A673 (cell line): ENCODE measurements around the gene GSTM3. TPM values are rescaled to one million over a fixed set of nuclear protein-coding genes. Genes with fewer than 3 reads are reported as not detected.
"Not testable (repeated sequence)": the region's sequence is repeated elsewhere in the genome, so short reads cannot be mapped to it uniquely, and the experiment has no call there.

ENCODE experiments used
- BruUV-seq: library from RNA; stranded (reverse); fragments of 400-500 nt; replicated peaks from 2 replicates; lab custom pipeline; 2021; lab: Mats Ljungman, UMichigan
- CTCF ChIA-PET: fragments of 300-600 bp; sonication (Branson Sonifier 250); formaldehyde crosslinking; loops from one replicate; lab custom pipeline; 2022; ENCODE audit warnings: antibody characterized with exemption; lab: Charles Lee
- POLR2A ChIA-PET: fragments of 300-600 bp; sonication (Branson Sonifier 250); formaldehyde crosslinking; loops from one replicate; lab custom pipeline; 2022; ENCODE audit warnings: antibody characterized with exemption; ENCODE audit not compliant: low non-redundant PET; lab: Charles Lee
- DNase-seq: peaks from one replicate; pipeline ENCODE4 v3.0.0-alpha.2; 2015; ENCODE audit warnings: low spot score
- H3K27ac ChIP-seq: fragments of 200-600 bp; sonication (generic); 2 replicates; pipeline ENCODE4 v1.5.1; 2016; ENCODE audit warnings: mixed run types, low read depth, mild to moderate bottlenecking, mixed read lengths, antibody characterized with exemption, low read length; ENCODE audit not compliant: poor library complexity, severe bottlenecking
- H3K27me3 ChIP-seq: fragments of 200-600 bp; sonication (generic); replicated peaks from 2 replicates; pipeline ENCODE4 v1.6.1; 2017; ENCODE audit warnings: mixed run types, low read depth, mild to moderate bottlenecking, mixed read lengths, antibody characterized with exemption, low read length; ENCODE audit not compliant: insufficient read depth, poor library complexity
- H3K36me3 ChIP-seq: fragments of 200-600 bp; sonication (generic); 2 replicates; pipeline ENCODE4 v1.6.1; 2016; ENCODE audit warnings: mixed run types, mild to moderate bottlenecking, mixed read lengths, antibody characterized with exemption, low read length; ENCODE audit not compliant: insufficient read depth, poor library complexity, severe bottlenecking
- H3K4me1 ChIP-seq: fragments of 200-600 bp; sonication (generic); 2 replicates; pipeline ENCODE4 v1.6.1; 2017; ENCODE audit warnings: mixed run types, mild to moderate bottlenecking, mixed read lengths, antibody characterized with exemption, low read length; ENCODE audit not compliant: insufficient read depth, poor library complexity, severe bottlenecking
- H3K4me3 ChIP-seq: fragments of 200-600 bp; sonication (generic); 2 replicates; pipeline ENCODE4 v1.5.1; 2016; ENCODE audit warnings: low read depth, mixed run types, mild to moderate bottlenecking, mixed read lengths, low read length; ENCODE audit not compliant: poor library complexity, severe bottlenecking
- H3K9me3 ChIP-seq: fragments of 200-600 bp; sonication (generic); 2 replicates; pipeline ENCODE4 v1.6.1; 2016; ENCODE audit warnings: mixed run types, low read depth, mild to moderate bottlenecking, mixed read lengths, antibody characterized with exemption, low read length; ENCODE audit not compliant: poor library complexity, severe bottlenecking
- CTCF ChIP-seq: fragments of 300-800, 200-600 bp; sonication (generic); conservative IDR thresholded peaks from 2 replicates; pipeline ENCODE4 v1.5.1; 2017; ENCODE audit warnings: low read depth, mild to moderate bottlenecking, antibody characterized with exemption, low read length, moderate library complexity, mixed read lengths
- EZH2 ChIP-seq: fragments of 200-600 bp; sonication (generic); IDR thresholded peaks from 2 replicates; pipeline ENCODE4 v1.6.1; 2017; ENCODE audit warnings: borderline replicate concordance, low read depth, mild to moderate bottlenecking, mixed read lengths, antibody characterized with exemption, low read length; ENCODE audit not compliant: poor library complexity, severe bottlenecking
- intact Hi-C: fragments of 100-400 bp; cut with micrococcal nuclease; formaldehyde crosslinking; loops from one replicate; pipeline ENCODE4 v1.10.0; 2022; ENCODE audit not compliant: unreplicated experiment
- total RNA-seq: library from RNA; stranded (reverse); gene quantifications from 2 replicates; pipeline ENCODE4 v1.2.3, GENCODE V29; 2021

GSTM3 gene
- total RNA-seq, 1 experiment from 2014 or later: 72.2 TPM

- H3K27me3 ChIP-seq: no peaks in the 10 kb centered on the region
- no peak for DNase-seq
- no peak for TF ChIP-seq EZH2
- TF ChIP-seq CTCF: no peak
- no peak overlapping the region for H3K27ac ChIP-seq
- H3K9me3 ChIP-seq: no peaks in the 10 kb centered on the region
- ChIA-PET CTCF (no interaction called here), POLR2A (no interaction called here)
- H3K36me3 ChIP-seq: no peaks in the 10 kb centered on the region
- no peak overlapping the region for H3K4me3 ChIP-seq
- H3K4me1 ChIP-seq: peaks cover 6% of the 10 kb centered on the region
- intact Hi-C loops: no loop called here
- BruUV-seq: no TSS peak
Observed at GRCh38 chr1:109705411-109705810, 35.4 kb downstream of the GSTM3 start.

GRCh38 chr1:109704173-109704572 lies 36.7 kb downstream of the GSTM3 start:
- Histone ChIP-seq H3K4me3 (no peak overlapping the region), H3K4me1 (peaks cover 6% of the 10 kb centered on the region), H3K27ac (no peak overlapping the region), H3K27me3 (no peaks in the 10 kb centered on the region), H3K9me3 (no peaks in the 10 kb centered on the region), H3K36me3 (no peaks in the 10 kb centered on the region)
- BruUV-seq: no TSS peak
- DNase-seq: no peak
- ChIA-PET POLR2A (no interaction called here), CTCF (interaction anchor here (0.6 kb wide), 1 partner anchor 74 kb away, joined by 3 read pairs; no protein-coding TSS in a partner anchor)
- intact Hi-C loops: no loop called here
- TF ChIP-seq EZH2 (no peak), CTCF (no peak)

GRCh38 chr1:109702940-109703339 lies 37.9 kb downstream of the GSTM3 start:
- CTCF ChIA-PET, DNase-seq, BruUV-seq: not testable (repeated sequence)

GRCh38 chr1:109697861-109698260 lies 43.0 kb downstream of the GSTM3 start:
- intact Hi-C loops, H3K4me1 ChIP-seq, BruUV-seq, H3K27ac ChIP-seq, H3K27me3 ChIP-seq, POLR2A ChIA-PET, DNase-seq, CTCF ChIA-PET, H3K9me3 ChIP-seq, H3K4me3 ChIP-seq, H3K36me3 ChIP-seq: not testable (repeated sequence)

More at GRCh38 chr1:109702940-109703339, 37.9 kb downstream of the GSTM3 start:
- POLR2A ChIA-PET, H3K27me3 ChIP-seq, H3K4me3 ChIP-seq, H3K36me3 ChIP-seq, H3K27ac ChIP-seq, H3K9me3 ChIP-seq, intact Hi-C loops, H3K4me1 ChIP-seq: not testable (repeated sequence)
